GM12878 (cell line): Measurements from ENCODE around the gene IFNAR2. TPM values are rescaled to one million over a fixed set of nuclear protein-coding genes. Genes with fewer than 3 reads are reported as not detected.

ENCODE experiments used
- ATAC-seq: fragments of 200-7000 bp; cut with Tn5 transposase; 3 replicates; pipeline ENCODE4 v1.9.1; 2020; ENCODE audit warnings: mild to moderate bottlenecking, moderate library complexity
- BruUV-seq: library from RNA; stranded (reverse); fragments of 400-500 nt; replicated peaks from 2 replicates; lab custom pipeline; 2021; lab: Mats Ljungman, UMichigan
- CTCF ChIA-PET: fragments of 300-600 bp; sonication (Branson Sonifier 250); formaldehyde crosslinking; extraction: SDS; loops from one replicate; lab custom pipeline; 2021; ENCODE audit warnings: inconsistent platforms; lab: Yijun Ruan, JAX
- POLR2A ChIA-PET: fragments of 350-600 bp; formaldehyde crosslinking; extraction: SDS; loops from one replicate; lab custom pipeline; 2021; ENCODE audit warnings: inconsistent platforms; lab: Charles Lee
- RAD21 ChIA-PET: fragments of 300-600 bp; sonication (Branson Sonifier 250); formaldehyde crosslinking; loops from one replicate; lab custom pipeline; 2023; ENCODE audit warnings: antibody characterized with exemption; ENCODE audit not compliant: unreplicated experiment; lab: Charles Lee
- SMC1A ChIA-PET: fragments of 300-600 bp; sonication (Branson Sonifier 250); formaldehyde crosslinking; loops from one replicate; lab custom pipeline; 2023; ENCODE audit not compliant: unreplicated experiment, uncharacterized antibody; lab: Charles Lee
- DNase-seq: peaks from one replicate; pipeline ENCODE4 v3.0.0-alpha.2; 2011; ENCODE audit warnings: low read depth, low spot score
- FAIRE-seq: peaks from 3 replicates; lab custom pipeline; 2011; peaks lifted over from hg19 to GRCh38; lab: Jason Lieb, UNC
- H2AFZ ChIP-seq: 2 replicates; pipeline ENCODE4 v1.6.0; 2011; ENCODE audit warnings: low read depth, low read length, control low read depth; ENCODE audit not compliant: control insufficient read depth
- H3K27ac ChIP-seq: 2 replicates; pipeline ENCODE4 v1.5.1; 2011; ENCODE audit warnings: control low read depth; ENCODE audit not compliant: control insufficient read depth, insufficient read depth
- H3K27me3 ChIP-seq, 2 experiments: replicated peaks in 1 of 2; 2 replicates each; pipeline versions ENCODE4 v1.6.0 to v1.6.1; 2011; ENCODE audit warnings: low read length in 1 of 2; ENCODE audit not compliant: control insufficient read depth in 2 of 2, insufficient read depth in 2 of 2
- H3K36me3 ChIP-seq, 2 experiments: 2 replicates each; pipeline ENCODE4 v1.5.1; 2011; ENCODE audit warnings: low read length in 1 of 2; ENCODE audit not compliant: control insufficient read depth in 2 of 2, insufficient read depth in 2 of 2
- H3K4me1 ChIP-seq: 2 replicates; pipeline ENCODE4 v1.6.1; 2011; ENCODE audit warnings: mild to moderate bottlenecking, low read length, moderate library complexity, mixed read lengths; ENCODE audit not compliant: control insufficient read depth, insufficient read depth
- H3K4me2 ChIP-seq: 2 replicates; pipeline ENCODE4 v1.6.0; 2011; ENCODE audit warnings: control low read depth; ENCODE audit not compliant: control insufficient read depth, insufficient read depth
- H3K4me3 ChIP-seq: fragments of 200-600 bp; sonication (generic); 2 replicates; pipeline ENCODE4 v1.5.1; 2016
- H3K79me2 ChIP-seq: 2 replicates; pipeline ENCODE4 v1.6.0; 2011; ENCODE audit warnings: low read length; ENCODE audit not compliant: control insufficient read depth, insufficient read depth
- H3K9ac ChIP-seq: 2 replicates; pipeline ENCODE4 v1.8.0; 2011; ENCODE audit warnings: low read length, control low read depth, mixed read lengths; ENCODE audit not compliant: control insufficient read depth, insufficient read depth
- H3K9me3 ChIP-seq: replicated peaks from 3 replicates; pipeline ENCODE4 v1.5.1; 2011; ENCODE audit warnings: mild to moderate bottlenecking, low read length; ENCODE audit not compliant: control insufficient read depth, insufficient read depth
- H4K20me1 ChIP-seq: 2 replicates; pipeline ENCODE4 v1.6.0; 2011; ENCODE audit not compliant: control insufficient read depth, insufficient read depth
- BACH1 ChIP-seq: fragments of 450-650 bp; IDR thresholded peaks from 2 replicates; pipeline ENCODE4 v1.6.1; 2017; ENCODE audit warnings: mild to moderate bottlenecking, borderline replicate concordance
- BRCA1 ChIP-seq: IDR thresholded peaks from 2 replicates; pipeline ENCODE4 v1.6.1; 2011; ENCODE audit warnings: low read depth, low read length, improper control_type of control experiment
- CBFB ChIP-seq: IDR thresholded peaks from 2 replicates; pipeline ENCODE4 v1.6.1; 2016; ENCODE audit warnings: antibody characterized with exemption, low read depth
- CHD4 ChIP-seq: fragments of 200-600 bp; sonication (generic); IDR thresholded peaks from 2 replicates; pipeline ENCODE4 v1.6.1; 2016; ENCODE audit warnings: mild to moderate bottlenecking
- CUX1 ChIP-seq: IDR thresholded peaks from 2 replicates; pipeline ENCODE4 v1.6.1; 2012; ENCODE audit warnings: improper control_type of control experiment, low read depth, low read length; ENCODE audit not compliant: insufficient replicate concordance
- IKZF1 ChIP-seq: fragments of 450-650 bp; conservative IDR thresholded peaks from 2 replicates; pipeline ENCODE4 v1.6.1; 2017; ENCODE audit warnings: antibody characterized with exemption, mild to moderate bottlenecking
- MEF2A ChIP-seq: IDR thresholded peaks from 2 replicates; pipeline ENCODE4 v1.6.1; 2011; ENCODE audit warnings: low read depth, mild to moderate bottlenecking, low read length, moderate library complexity; ENCODE audit not compliant: insufficient read depth
- NR2F1 ChIP-seq: fragments of 450-650 bp; conservative IDR thresholded peaks from 2 replicates; pipeline ENCODE4 v1.6.1; 2017; ENCODE audit warnings: mild to moderate bottlenecking
- PKNOX1 ChIP-seq: fragments of 450-650 bp; IDR thresholded peaks from 2 replicates; pipeline ENCODE4 v1.6.1; 2016; ENCODE audit warnings: mild to moderate bottlenecking
- RB1 ChIP-seq: fragments of 450-650 bp; formaldehyde crosslinking; IDR thresholded peaks from 2 replicates; pipeline ENCODE4 v1.6.1; 2017; ENCODE audit warnings: mild to moderate bottlenecking, borderline replicate concordance
- SREBF2 ChIP-seq: IDR thresholded peaks from 2 replicates; pipeline ENCODE4 v1.6.1; 2012; ENCODE audit warnings: mild to moderate bottlenecking, low read length
- TCF7 ChIP-seq: IDR thresholded peaks from 2 replicates; pipeline ENCODE4 v1.6.1; 2014; ENCODE audit warnings: antibody characterized with exemption, borderline replicate concordance
- ZNF217 ChIP-seq: fragments of 450-650 bp; IDR thresholded peaks from 2 replicates; pipeline ENCODE4 v1.6.1; 2017; ENCODE audit warnings: antibody characterized with exemption, mild to moderate bottlenecking
- ZZZ3 ChIP-seq: IDR thresholded peaks from 2 replicates; pipeline ENCODE4 v1.6.1; 2011; ENCODE audit warnings: low read depth; ENCODE audit not compliant: control insufficient read depth, insufficient read length
- WGBS: methylation state at CpG from one replicate; pipeline ENCODE4 v1.1.6; 2016; ENCODE audit warnings: low lambda C conversion rate; ENCODE audit not compliant: insufficient replicate concordance, insufficient coverage; ENCODE audit errors: missing lambda C conversion rate; 5-methylcytosine and 5-hydroxymethylcytosine counted together
- in situ Hi-C: fragments of 300-500 bp; cut with MboI; formaldehyde crosslinking; loops from 9 replicates; pipeline ENCODE4 v1.14.3; 2018; ENCODE audit warnings: mixed read lengths
- intact Hi-C: fragments of 100-400 bp; cut with micrococcal nuclease; formaldehyde crosslinking; loops from one replicate; pipeline ENCODE4 v1.14.2; 2022; ENCODE audit not compliant: unreplicated experiment
- polyA plus RNA-seq, 11 experiments: library from polyadenylated mRNA; depleted of rRNA in 4 of 11; unstranded in 6 of 11; stranded (reverse) in 5 of 11; fragments of >200 nt; fragmentation: Nextera tagmentation in 4 of 11; fragmentation: Illumina TruSeq in 1 of 11; extraction: Ambion mirVana in 4 of 11; extraction: Trizol in 1 of 11; gene quantifications; 1 replicate in 1 of 11; 2 replicates in 10 of 11; pipeline versions ENCODE4 v1.2.1 to v1.2.3, GENCODE V29; 2011 to 2016; ENCODE audit warnings: inconsistent platforms in 2 of 11, missing spikeins in 2 of 11, low read depth in 1 of 11
- total RNA-seq, 4 experiments: library from RNA; depleted of rRNA in 3 of 4; stranded (reverse); fragments of >200 nt in 3 of 4; fragmentation: Illumina TruSeq in 1 of 4; extraction: Trizol in 1 of 4; gene quantifications; 2 replicates each; pipeline versions ENCODE4 v1.2.1 to v1.2.3, GENCODE V29; 2013 to 2021
- TF ChIP-seq, protein P1 (sequence below): fragments of 450-650 bp; formaldehyde crosslinking; IDR thresholded peaks from 2 replicates; pipeline ENCODE4 v1.4.0; 2020; ENCODE audit warnings: mild to moderate bottlenecking, moderate library complexity

Gene IFNAR2
- total and polyA plus RNA-seq, 10 of the 15 experiments (the other 5 are each of a cell fraction or from before 2014, with no cell fraction given), result 8.5 to 99.7 (median 58.1) TPM

DNA sequence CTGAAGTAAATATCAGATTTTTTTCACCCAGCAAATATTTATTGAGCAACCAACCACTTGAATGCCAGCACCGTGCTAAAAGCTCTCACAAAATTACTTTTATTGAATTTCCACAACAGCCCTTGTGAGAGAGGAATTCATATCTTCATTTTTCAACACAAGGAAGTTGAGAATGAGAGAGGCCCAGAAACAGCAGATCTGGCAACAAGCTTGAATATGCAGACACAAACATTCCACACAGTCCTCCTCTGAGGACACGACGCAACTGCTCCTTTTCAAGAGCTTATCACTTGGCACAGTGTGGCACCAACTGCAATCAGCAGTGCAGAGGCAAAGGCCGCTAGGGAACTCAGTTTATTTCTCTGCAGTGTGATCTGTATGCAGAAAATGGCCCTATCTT lies 32.2 kb upstream of the IFNAR2 start:
- DNase-seq (no peak), ATAC-seq (no peak), FAIRE-seq (no peak)
- WGBS, result 53% methylated on average over 4 of the region's 4 CpGs
- no TSS peak for BruUV-seq
- H4K20me1 ChIP-seq, result no peaks in the 10 kb centered on the region
- H3K27me3 ChIP-seq, result peaks cover 0 to under 1% of the 10 kb centered on the region in 2 experiments; a peak in 1 of 4 replicates
- H3K9me3 ChIP-seq, result no peaks in the 10 kb centered on the region
- ChIA-PET RAD21 (interaction anchor here (0.7 to 3.9 kb wide), 35 partner anchors 9 to 408 kb away, joined by 3 to 47 read pairs (median 4); partner anchors contain the start of genes DONSON, IFNAR1 and IL10RB), CTCF (interaction anchor here (0.5 to 10.7 kb wide), 87 partner anchors 21 to 544 kb away, joined by 3 to 319 read pairs (median 4); partner anchors contain the start of genes DNAJC28, IFNAR1 and IL10RB), POLR2A (interaction anchor here (0.8 to 1.0 kb wide), 2 partner anchors 67 to 166 kb away, joined by 3 read pairs; no protein-coding TSS in a partner anchor), SMC1A (interaction anchor here (0.7 to 3.8 kb wide), 44 partner anchors 11 to 408 kb away, joined by 3 to 62 read pairs (median 4); partner anchors contain the start of gene IL10RB)
- H3K4me2 ChIP-seq, result no peak overlapping the region
- intact Hi-C loops, result loop anchor here (2.0 to 10.0 kb wide), 4 partner anchors 65 to 363 kb away; partner anchors contain the start of gene OLIG1
- H3K27ac ChIP-seq, result no peak overlapping the region
- H3K9ac ChIP-seq, result no peak overlapping the region
- H3K4me3 ChIP-seq, result no peak overlapping the region
- no peaks in the 10 kb centered on the region for H3K79me2 ChIP-seq
- no peak overlapping the region for H2AFZ ChIP-seq
- in situ Hi-C loops, result loop anchor here (5.0 kb wide), 1 partner anchor 365 kb away; no protein-coding TSS in a partner anchor
- H3K4me1 ChIP-seq, result peaks cover 9% of the 10 kb centered on the region; the same call in 1 of the 2 replicates
- H3K36me3 ChIP-seq, result no peaks in the 10 kb centered on the region
- no peak for TF ChIP-seq NR2F1
- TF ChIP-seq CUX1, result no peak
- TF ChIP-seq TCF7, result no peak
- no peak for TF ChIP-seq BRCA1
- no peak for TF ChIP-seq CHD4
- TF ChIP-seq ZZZ3, result no peak
- TF ChIP-seq PKNOX1, result no peak
- no peak for TF ChIP-seq MEF2A
- TF ChIP-seq RB1, result no peak
- no peak for TF ChIP-seq BACH1
- no peak for TF ChIP-seq ZNF217
- no peak for TF ChIP-seq SREBF2
- TF ChIP-seq IKZF1, result no peak
- no peak for TF ChIP-seq CBFB
- TF ChIP-seq, protein P1, sequence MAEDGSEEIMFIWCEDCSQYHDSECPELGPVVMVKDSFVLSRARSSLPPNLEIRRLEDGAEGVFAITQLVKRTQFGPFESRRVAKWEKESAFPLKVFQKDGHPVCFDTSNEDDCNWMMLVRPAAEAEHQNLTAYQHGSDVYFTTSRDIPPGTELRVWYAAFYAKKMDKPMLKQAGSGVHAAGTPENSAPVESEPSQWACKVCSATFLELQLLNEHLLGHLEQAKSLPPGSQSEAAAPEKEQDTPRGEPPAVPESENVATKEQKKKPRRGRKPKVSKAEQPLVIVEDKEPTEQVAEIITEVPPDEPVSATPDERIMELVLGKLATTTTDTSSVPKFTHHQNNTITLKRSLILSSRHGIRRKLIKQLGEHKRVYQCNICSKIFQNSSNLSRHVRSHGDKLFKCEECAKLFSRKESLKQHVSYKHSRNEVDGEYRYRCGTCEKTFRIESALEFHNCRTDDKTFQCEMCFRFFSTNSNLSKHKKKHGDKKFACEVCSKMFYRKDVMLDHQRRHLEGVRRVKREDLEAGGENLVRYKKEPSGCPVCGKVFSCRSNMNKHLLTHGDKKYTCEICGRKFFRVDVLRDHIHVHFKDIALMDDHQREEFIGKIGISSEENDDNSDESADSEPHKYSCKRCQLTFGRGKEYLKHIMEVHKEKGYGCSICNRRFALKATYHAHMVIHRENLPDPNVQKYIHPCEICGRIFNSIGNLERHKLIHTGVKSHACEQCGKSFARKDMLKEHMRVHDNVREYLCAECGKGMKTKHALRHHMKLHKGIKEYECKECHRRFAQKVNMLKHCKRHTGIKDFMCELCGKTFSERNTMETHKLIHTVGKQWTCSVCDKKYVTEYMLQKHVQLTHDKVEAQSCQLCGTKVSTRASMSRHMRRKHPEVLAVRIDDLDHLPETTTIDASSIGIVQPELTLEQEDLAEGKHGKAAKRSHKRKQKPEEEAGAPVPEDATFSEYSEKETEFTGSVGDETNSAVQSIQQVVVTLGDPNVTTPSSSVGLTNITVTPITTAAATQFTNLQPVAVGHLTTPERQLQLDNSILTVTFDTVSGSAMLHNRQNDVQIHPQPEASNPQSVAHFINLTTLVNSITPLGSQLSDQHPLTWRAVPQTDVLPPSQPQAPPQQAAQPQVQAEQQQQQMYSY (CRISPR knock-in tag), result no peak
